ENCODE results near the gene TNRC6C. TPM values are rescaled to one million over a fixed set of nuclear protein-coding genes. Genes with fewer than 3 reads are reported as not detected.
"Not testable (repeated sequence)": the region's sequence is repeated elsewhere in the genome, so short reads cannot be mapped to it uniquely, and the experiment has no call there.

The TNRC6C gene
- total RNA-seq, 1 donor from 2014 or later = 22.4 TPM

DNA sequence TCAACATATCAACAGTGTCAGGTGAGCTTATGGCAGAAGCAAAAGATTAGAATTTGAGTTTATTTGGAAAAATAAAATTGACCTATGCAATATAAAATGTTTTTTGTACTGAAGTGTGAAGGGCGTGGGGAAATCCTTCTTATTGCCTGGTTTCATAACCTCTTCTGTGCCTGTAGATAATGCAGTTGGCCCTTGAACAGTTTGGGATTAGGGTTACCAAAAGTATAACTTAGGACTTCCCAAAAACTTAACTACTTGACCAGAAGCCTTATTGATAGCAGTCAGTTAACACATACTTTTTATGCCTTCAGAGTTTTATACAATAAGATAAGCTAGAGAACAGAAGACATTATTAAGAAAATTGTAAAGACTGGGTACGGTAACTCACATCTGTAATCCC, 104.1 kb downstream of the TNRC6C start:
- ATAC-seq (no peak), DNase-seq (no peak)
- no peaks in the 10 kb centered on the region for H3K27me3 ChIP-seq (ENCODE audit: low read depth)
- H3K27ac ChIP-seq = no peak overlapping the region
- H3K36me3 ChIP-seq = peaks cover 15% of the 10 kb centered on the region
- peaks cover 7% of the 10 kb centered on the region for H3K4me1 ChIP-seq
- H3K9me3 ChIP-seq = no peaks in the 10 kb centered on the region
- intact Hi-C loops (cut with DNase I) = no loop called here
- H3K4me3 ChIP-seq = no peak overlapping the region
- TF ChIP-seq, protein P1, sequence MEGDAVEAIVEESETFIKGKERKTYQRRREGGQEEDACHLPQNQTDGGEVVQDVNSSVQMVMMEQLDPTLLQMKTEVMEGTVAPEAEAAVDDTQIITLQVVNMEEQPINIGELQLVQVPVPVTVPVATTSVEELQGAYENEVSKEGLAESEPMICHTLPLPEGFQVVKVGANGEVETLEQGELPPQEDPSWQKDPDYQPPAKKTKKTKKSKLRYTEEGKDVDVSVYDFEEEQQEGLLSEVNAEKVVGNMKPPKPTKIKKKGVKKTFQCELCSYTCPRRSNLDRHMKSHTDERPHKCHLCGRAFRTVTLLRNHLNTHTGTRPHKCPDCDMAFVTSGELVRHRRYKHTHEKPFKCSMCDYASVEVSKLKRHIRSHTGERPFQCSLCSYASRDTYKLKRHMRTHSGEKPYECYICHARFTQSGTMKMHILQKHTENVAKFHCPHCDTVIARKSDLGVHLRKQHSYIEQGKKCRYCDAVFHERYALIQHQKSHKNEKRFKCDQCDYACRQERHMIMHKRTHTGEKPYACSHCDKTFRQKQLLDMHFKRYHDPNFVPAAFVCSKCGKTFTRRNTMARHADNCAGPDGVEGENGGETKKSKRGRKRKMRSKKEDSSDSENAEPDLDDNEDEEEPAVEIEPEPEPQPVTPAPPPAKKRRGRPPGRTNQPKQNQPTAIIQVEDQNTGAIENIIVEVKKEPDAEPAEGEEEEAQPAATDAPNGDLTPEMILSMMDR (IDR thresholded peaks at IDR 0.05) = no peak

DNA sequence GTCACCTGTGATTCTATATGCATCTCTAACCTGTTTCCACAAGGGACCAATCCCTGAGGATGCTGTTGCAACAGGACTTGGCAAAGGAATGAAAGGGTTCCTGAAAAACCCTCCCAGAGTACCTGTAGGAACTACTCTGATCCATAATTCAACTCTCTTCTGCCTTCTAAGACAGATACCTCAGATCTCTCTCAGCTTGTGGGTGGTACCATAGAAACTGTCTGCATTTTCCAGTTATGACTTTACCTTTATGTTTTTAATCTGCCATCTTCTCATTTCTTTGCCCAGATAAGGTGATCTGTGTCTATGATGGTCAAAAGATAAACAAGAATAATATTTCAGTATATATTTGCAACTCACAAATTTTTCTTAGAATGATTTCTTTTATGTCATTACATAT, 105.0 kb downstream of the TNRC6C start:
- H3K9me3 ChIP-seq = no peaks in the 10 kb centered on the region
- intact Hi-C loops (cut with DNase I) = no loop called here
- peaks cover 24% of the 10 kb centered on the region for H3K36me3 ChIP-seq
- ATAC-seq = no peak
- DNase-seq = no peak
- H3K4me1 ChIP-seq = no peaks in the 10 kb centered on the region
- no peak overlapping the region for H3K27ac ChIP-seq
- no peaks in the 10 kb centered on the region for H3K27me3 ChIP-seq (ENCODE audit: low read depth)
- no peak overlapping the region for H3K4me3 ChIP-seq
- TF ChIP-seq, protein P1 (IDR thresholded peaks at IDR 0.05) = no peak

DNA sequence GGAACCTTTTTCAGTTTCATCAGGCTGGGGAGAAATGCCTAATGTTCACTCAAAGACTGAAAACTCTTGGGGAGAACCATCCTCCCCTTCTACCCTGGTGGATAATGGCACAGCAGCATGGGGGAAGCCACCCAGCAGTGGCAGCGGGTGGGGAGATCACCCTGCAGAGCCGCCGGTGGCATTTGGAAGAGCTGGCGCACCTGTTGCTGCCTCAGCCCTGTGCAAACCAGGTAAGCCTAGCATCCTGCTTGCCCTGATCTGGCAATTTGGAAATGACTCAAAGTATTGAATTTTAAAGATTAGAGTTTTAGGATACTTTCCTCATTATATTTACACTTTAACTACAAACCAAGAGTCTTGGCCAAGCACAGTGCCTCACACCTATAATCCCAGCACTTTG, 106.2 kb downstream of the TNRC6C start:
- H3K27ac ChIP-seq = no peak overlapping the region
- intact Hi-C loops (cut with DNase I) = no loop called here
- H3K9me3 ChIP-seq = no peaks in the 10 kb centered on the region
- H3K4me3 ChIP-seq = no peak overlapping the region
- TF ChIP-seq, protein P1 (IDR thresholded peaks at IDR 0.05) = no peak
- no peak for ATAC-seq
- no peak for DNase-seq
- peaks cover 36% of the 10 kb centered on the region for H3K36me3 ChIP-seq
- no peaks in the 10 kb centered on the region for H3K27me3 ChIP-seq (ENCODE audit: low read depth)
- H3K4me1 ChIP-seq = no peaks in the 10 kb centered on the region

DNA sequence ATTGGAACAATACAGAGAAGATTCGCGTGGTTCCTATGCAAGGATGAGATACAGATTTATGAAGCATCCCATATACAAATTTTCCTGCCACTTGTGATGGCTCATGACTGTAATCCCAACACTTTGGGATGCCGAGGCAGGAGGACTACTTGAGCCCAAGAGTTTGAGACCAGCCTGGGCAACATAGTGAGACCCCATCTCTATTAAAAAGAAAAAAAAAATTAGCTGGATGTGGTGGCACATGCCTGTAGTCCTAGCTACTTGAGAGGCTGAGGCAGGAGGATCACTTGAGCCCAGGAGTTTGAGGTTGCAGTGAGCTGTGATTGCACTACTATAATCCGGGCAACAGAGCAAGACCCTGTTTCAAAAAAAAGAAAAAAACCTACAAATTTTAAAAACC, 108.5 kb downstream of the TNRC6C start:
- DNase-seq; H3K4me1 ChIP-seq; intact Hi-C loops (cut with DNase I); H3K4me3 ChIP-seq; ATAC-seq; H3K27me3 ChIP-seq (ENCODE audit: low read depth); H3K27ac ChIP-seq; H3K9me3 ChIP-seq: not testable (repeated sequence)
- peaks cover 59% of the 10 kb centered on the region for H3K36me3 ChIP-seq

DNA sequence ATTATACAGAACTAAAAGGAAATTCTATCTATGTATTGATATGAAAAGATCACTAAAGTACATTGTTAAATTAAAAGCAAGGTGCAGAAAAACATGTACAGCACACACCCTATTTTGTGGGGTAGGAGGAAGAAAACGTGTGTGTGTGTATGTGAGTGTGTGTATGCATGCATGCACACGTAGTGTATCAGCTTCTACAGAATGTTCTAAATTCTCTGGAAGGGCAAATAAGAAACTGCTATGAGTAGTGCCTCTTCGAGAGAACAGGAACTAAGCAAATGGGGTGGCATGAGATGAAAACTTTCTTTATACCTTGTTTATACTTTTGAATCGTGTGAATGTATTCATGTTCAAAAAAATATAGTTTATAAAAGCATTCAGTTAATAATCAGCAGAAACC, 111.2 kb downstream of the TNRC6C start:
- ATAC-seq (no peak), DNase-seq (no peak)
- intact Hi-C loops (cut with DNase I) = no loop called here
- Histone ChIP-seq H3K4me1 (no peaks in the 10 kb centered on the region), H3K9me3 (no peaks in the 10 kb centered on the region), H3K27me3 (ENCODE audit: low read depth) (no peaks in the 10 kb centered on the region), H3K36me3 (peaks cover 86% of the 10 kb centered on the region), H3K4me3 (no peak overlapping the region), H3K27ac (no peak overlapping the region)
- TF ChIP-seq, protein P1 (IDR thresholded peaks at IDR 0.05) = no peak

DNA sequence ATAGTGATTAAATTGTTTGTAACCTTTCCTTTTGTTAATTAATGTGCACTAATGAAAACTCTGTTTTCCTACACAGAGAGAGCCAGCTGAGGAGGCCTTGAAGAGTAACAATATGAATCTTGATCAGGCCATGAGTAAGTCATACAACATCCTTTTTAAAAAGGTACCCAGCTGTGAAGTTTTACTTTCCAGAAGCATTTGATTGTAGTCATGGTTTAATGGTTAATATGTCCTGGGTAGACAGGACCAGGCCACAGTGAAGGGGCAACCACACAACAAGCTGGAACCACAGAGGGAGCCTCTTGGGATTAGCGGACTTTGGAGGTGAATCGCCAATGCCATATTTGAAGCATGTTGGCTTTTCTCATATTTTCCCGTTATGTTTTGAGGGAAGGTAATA, 114.5 kb downstream of the TNRC6C start:
- ATAC-seq (no peak), DNase-seq (no peak)
- Histone ChIP-seq H3K27me3 (ENCODE audit: low read depth) (no peaks in the 10 kb centered on the region), H3K36me3 (peaks cover 100% of the 10 kb centered on the region), H3K9me3 (no peaks in the 10 kb centered on the region), H3K27ac (no peak overlapping the region), H3K4me3 (no peak overlapping the region), H3K4me1 (no peaks in the 10 kb centered on the region)
- TF ChIP-seq, protein P1 (IDR thresholded peaks at IDR 0.05) = no peak
- intact Hi-C loops (cut with DNase I) = no loop called here
